ENCODE measurements around the gene SNRNP70. TPM values are rescaled to one million over a fixed set of nuclear protein-coding genes. Genes with fewer than 3 reads are reported as not detected.

SNRNP70 gene
- total and polyA plus RNA-seq, 2 of the 13 experiments (the other 11 are each of a cell fraction or from before 2014, with no cell fraction given): 150 to 210 TPM

- TF ChIP-seq ZBTB14 (CRISPR knock-in tag; IDR thresholded peaks at IDR 0.05): no peak
- peak; percentile 64; the same call in 1 of the 3 replicates for TF ChIP-seq MXI1 (IDR thresholded peaks at IDR 0.05; ENCODE audit: borderline replicate concordance, low read depth, low read length)
- TF ChIP-seq ZNF234 (CRISPR knock-in tag; conservative IDR thresholded peaks at IDR 0.05): no peak
- TF ChIP-seq POGZ (CRISPR knock-in tag; IDR thresholded peaks at IDR 0.05): no peak
- TF ChIP-seq ZC3H13 (CRISPR knock-in tag; IDR thresholded peaks at IDR 0.05): peak; percentile 78; the same call in 1 of the 2 replicates
- TF ChIP-seq NPAS2 (CRISPR knock-in tag; IDR thresholded peaks at IDR 0.05; ENCODE audit: borderline replicate concordance): no peak
- no peak for TF ChIP-seq TOPORS (CRISPR knock-in tag; IDR thresholded peaks at IDR 0.05)
These were observed 28.7 kb downstream of the SNRNP70 start, which contains the start of gene LIN7B (continued) for GRCh38 chr19:49113762-49114629.

- H4K20me1 ChIP-seq (ENCODE audit: insufficient read depth, low read length): no peaks in the 10 kb centered on the region
- H3K4me3 ChIP-seq (replicated peaks in 1 of 3; ENCODE audit: insufficient read depth in 1 of 3, low read depth in 2 of 3, low read length in 3 of 3): peak overlapping the region; percentile 71 to 85 (median 78)
- WGBS (ENCODE audit: low lambda C conversion rate): 3% methylated on average over 13 of the region's 68 CpGs
- H3K79me2 ChIP-seq (ENCODE audit: insufficient read depth, low read length): peaks cover 4% of the 10 kb centered on the region
- no peak overlapping the region for H2AFZ ChIP-seq (ENCODE audit: low read length)
- peak overlapping the region; percentile 74 for H3K9ac ChIP-seq (ENCODE audit: insufficient read depth, low read depth, low read length)
- in situ Hi-C loops (cut with HindIII; ENCODE audit: extremely low pct_ligation_motif_present, low pct_unique_long_range_greater_than_20kb) (loop anchor here (5.0 kb wide), 1 partner anchor 38 kb away; no protein-coding TSS in a partner anchor), intact Hi-C loops (cut with micrococcal nuclease; ENCODE audit: unreplicated experiment) (no loop called here)
- ChIA-PET CTCF (ENCODE audit: low intra/inter-chr PET ratio, low total read pairs) (no interaction called here), POLR2A (interaction anchor here (0.7 to 2.2 kb wide), 10 partner anchors 9 to 338 kb away, joined by 3 to 14 read pairs (median 5); partner anchors contain the start of genes ALDH16A1, HRC and RUVBL2)
- H3K27ac ChIP-seq (ENCODE audit: extremely low read length, insufficient read depth, low read length): peak overlapping the region; percentile 72
- no TSS peak for BruUV-seq (replicated peaks)
- H3K27me3 ChIP-seq (ENCODE audit: control insufficient read depth in 1 of 2, insufficient read depth in 2 of 2, low read length in 2 of 2): no peaks in the 10 kb centered on the region
- ATAC-seq (peak; percentile 28), DNase-seq (ENCODE audit: low spot score) (peak; percentile 46), FAIRE-seq (no peak)
- H3K4me2 ChIP-seq (ENCODE audit: low read depth, low read length): peak overlapping the region; percentile 91
- no peaks in the 10 kb centered on the region for H3K36me3 ChIP-seq (replicated peaks in 1 of 2; ENCODE audit: control insufficient read depth in 1 of 2, insufficient read depth in 2 of 2, low read length in 2 of 2)
- peaks cover 51% of the 10 kb centered on the region for H3K4me1 ChIP-seq (ENCODE audit: insufficient read depth, low read length)
- H3K9me3 ChIP-seq (ENCODE audit: low read length): no peaks in the 10 kb centered on the region
- peak; percentile 21; the same call in 1 of the 2 replicates for TF ChIP-seq SAP130 (CRISPR knock-in tag; IDR thresholded peaks at IDR 0.05; ENCODE audit: low read depth)
- TF ChIP-seq ZBTB1 (CRISPR knock-in tag; IDR thresholded peaks at IDR 0.05; ENCODE audit: borderline replicate concordance): no peak
- no peak for TF ChIP-seq AGO1 (IDR thresholded peaks at IDR 0.05; ENCODE audit: low read depth, low read length, poor library complexity, severe bottlenecking)
- 0 out of 2 replicates have a peak, but pooled peaks have one; percentile 30 for TF ChIP-seq NFAT5 (CRISPR knock-in tag; IDR thresholded peaks at IDR 0.05)
- no peak for TF ChIP-seq THYN1 (CRISPR knock-in tag; IDR thresholded peaks at IDR 0.05; ENCODE audit: borderline replicate concordance, low read depth)
- TF ChIP-seq ZNF350 (CRISPR knock-in tag; IDR thresholded peaks at IDR 0.05; ENCODE audit: borderline replicate concordance, low read depth): no peak; the same call in 1 of the 2 replicates
- 0 out of 2 replicates have a peak, but pooled peaks have one; percentile 59 for TF ChIP-seq GZF1 (CRISPR knock-in tag; IDR thresholded peaks at IDR 0.05)
These were observed 29.5 kb downstream of the SNRNP70 start for GRCh38 chr19:49114630-49115363.
